Thoracic aorta (tissue), 2 donors: ENCODE results near the gene CSTF3. TPM values are rescaled to one million over a fixed set of nuclear protein-coding genes. Genes with fewer than 3 reads are reported as not detected.

Experiments
- ATAC-seq: fragments of 150-250 bp; one replicate; pipeline ENCODE4 v1.8.0; 2017; ENCODE audit warnings: low read depth; ENCODE audit not compliant: insufficient number of reproducible peaks, low FRiP score
- DNase-seq: peaks from one replicate; pipeline ENCODE4 v3.0.0-alpha.2; 2020; ENCODE audit warnings: low spot score
- H3K27ac ChIP-seq, 2 donors: fragments of 200-600 bp; sonication (generic); 1 replicate in 1 of 2; 2 replicates in 1 of 2; pipeline ENCODE4 v1.5.1; 2016; ENCODE audit warnings: mild to moderate bottlenecking in 2 of 2, moderate library complexity in 2 of 2
- H3K27me3 ChIP-seq: fragments of 200-600 bp; sonication (generic); replicated peaks from 2 replicates; pipeline ENCODE4 v1.6.0; 2016; ENCODE audit warnings: mild to moderate bottlenecking; ENCODE audit not compliant: insufficient read depth
- H3K36me3 ChIP-seq: fragments of 200-600 bp; sonication (generic); one replicate; pipeline ENCODE4 v1.5.1; 2016
- H3K4me1 ChIP-seq, 2 donors: fragments of 200-600 bp; sonication (generic); 1 replicate in 1 of 2; 2 replicates in 1 of 2; pipeline versions ENCODE4 v1.5.1 to v1.6.0; 2016; ENCODE audit warnings: low read depth in 2 of 2, mild to moderate bottlenecking in 1 of 2; ENCODE audit not compliant: control insufficient read depth in 1 of 2
- H3K4me3 ChIP-seq: fragments of 200-600 bp; sonication (generic); 2 replicates; pipeline ENCODE4 v1.5.1; 2016; ENCODE audit warnings: mild to moderate bottlenecking
- H3K9me3 ChIP-seq: fragments of 200-600 bp; sonication (generic); 2 replicates; pipeline ENCODE4 v1.5.1; 2016
- total RNA-seq, 2 donors: library from RNA; depleted of rRNA; stranded (reverse); fragments of >200 nt; gene quantifications; one replicate each; pipeline versions ENCODE4 v1.1.0 to v1.2.3, GENCODE V29; 2016
- TF ChIP-seq, protein P1 (sequence below): fragments of 200-600 bp; sonication (generic); IDR thresholded peaks from one replicate; pipeline ENCODE4 v1.5.1; 2019; ENCODE audit warnings: antibody characterized with exemption

Gene CSTF3
- total RNA-seq, 2 donors from 2014 or later: 11.1 to 29.3 TPM

DNA sequence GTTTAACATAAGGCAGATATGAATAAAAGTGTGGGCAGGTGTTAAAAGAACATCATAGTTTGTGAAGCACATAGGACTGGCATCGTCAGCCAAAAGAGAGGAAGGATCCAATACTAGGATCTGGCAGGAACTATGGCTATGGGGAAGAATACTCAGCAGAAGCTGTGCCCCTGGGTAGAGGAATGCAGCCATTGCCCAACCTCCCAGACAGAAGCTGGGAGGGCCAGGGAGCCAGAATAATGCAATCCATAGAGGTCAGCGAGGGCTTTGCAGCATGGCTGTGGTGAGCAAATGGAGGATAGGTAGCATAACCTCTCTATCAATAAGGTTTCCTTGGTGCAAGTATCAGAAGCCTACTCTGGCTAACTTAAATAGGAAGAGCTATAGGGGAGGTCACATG, 11.7 kb upstream of the CSTF3 start:
- DNase-seq (no peak), ATAC-seq (no peak)
- Histone ChIP-seq H3K4me1 (no peaks in the 10 kb centered on the region), H3K36me3 (no peaks in the 10 kb centered on the region), H3K27me3 (no peaks in the 10 kb centered on the region), H3K27ac (no peak overlapping the region), H3K9me3 (no peaks in the 10 kb centered on the region), H3K4me3 (no peak overlapping the region)
- TF ChIP-seq, protein P1, sequence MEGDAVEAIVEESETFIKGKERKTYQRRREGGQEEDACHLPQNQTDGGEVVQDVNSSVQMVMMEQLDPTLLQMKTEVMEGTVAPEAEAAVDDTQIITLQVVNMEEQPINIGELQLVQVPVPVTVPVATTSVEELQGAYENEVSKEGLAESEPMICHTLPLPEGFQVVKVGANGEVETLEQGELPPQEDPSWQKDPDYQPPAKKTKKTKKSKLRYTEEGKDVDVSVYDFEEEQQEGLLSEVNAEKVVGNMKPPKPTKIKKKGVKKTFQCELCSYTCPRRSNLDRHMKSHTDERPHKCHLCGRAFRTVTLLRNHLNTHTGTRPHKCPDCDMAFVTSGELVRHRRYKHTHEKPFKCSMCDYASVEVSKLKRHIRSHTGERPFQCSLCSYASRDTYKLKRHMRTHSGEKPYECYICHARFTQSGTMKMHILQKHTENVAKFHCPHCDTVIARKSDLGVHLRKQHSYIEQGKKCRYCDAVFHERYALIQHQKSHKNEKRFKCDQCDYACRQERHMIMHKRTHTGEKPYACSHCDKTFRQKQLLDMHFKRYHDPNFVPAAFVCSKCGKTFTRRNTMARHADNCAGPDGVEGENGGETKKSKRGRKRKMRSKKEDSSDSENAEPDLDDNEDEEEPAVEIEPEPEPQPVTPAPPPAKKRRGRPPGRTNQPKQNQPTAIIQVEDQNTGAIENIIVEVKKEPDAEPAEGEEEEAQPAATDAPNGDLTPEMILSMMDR: no peak

DNA sequence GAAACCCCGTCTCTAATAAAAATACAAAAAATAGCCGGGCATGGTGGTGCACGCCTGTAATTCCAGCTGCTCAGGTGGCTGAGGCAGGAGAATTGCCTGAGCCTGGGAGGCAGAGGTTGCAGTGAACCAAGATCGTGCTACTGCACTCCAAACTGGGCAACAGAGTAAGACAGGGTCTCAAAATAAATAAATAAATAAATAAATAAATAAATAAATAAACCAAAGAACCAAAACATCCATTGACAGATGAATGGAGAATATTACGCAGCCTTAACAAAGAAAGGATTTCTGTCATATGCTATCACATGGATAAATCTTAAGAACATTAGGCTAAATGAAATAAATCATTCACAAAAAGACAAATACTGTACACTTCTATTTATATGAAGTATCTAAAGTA, 11.1 kb upstream of the CSTF3 start:
- DNase-seq (no peak), ATAC-seq (no peak)
- TF ChIP-seq, protein P1: no peak
- Histone ChIP-seq H3K9me3 (no peaks in the 10 kb centered on the region), H3K27me3 (no peaks in the 10 kb centered on the region), H3K4me3 (no peak overlapping the region), H3K36me3 (no peaks in the 10 kb centered on the region), H3K4me1 (no peaks in the 10 kb centered on the region), H3K27ac (no peak overlapping the region)

DNA sequence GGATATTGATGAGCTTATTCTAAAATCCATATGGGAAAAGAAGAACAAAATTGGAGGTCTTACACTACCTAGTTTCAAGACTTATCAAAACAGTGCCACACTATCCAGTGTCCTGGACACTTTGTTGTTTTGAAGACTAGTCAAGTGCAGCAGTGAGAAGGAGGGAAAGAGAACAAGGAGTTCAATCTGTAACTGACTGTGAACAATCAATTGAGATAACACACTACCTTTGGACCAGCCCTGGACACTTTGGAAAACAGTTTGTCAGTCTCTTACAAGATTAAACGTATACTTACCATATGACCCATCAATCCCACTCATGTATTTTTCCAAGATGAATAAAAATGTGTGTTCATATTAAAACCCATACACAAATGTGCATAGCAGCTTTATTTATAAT, 10.0 kb upstream of the CSTF3 start:
- H3K4me3 ChIP-seq: no peak overlapping the region
- no peaks in the 10 kb centered on the region for H3K27me3 ChIP-seq
- TF ChIP-seq, protein P1: no peak
- ATAC-seq (no peak), DNase-seq (no peak)
- no peaks in the 10 kb centered on the region for H3K4me1 ChIP-seq
- no peaks in the 10 kb centered on the region for H3K36me3 ChIP-seq
- H3K9me3 ChIP-seq: no peaks in the 10 kb centered on the region
- H3K27ac ChIP-seq: no peak overlapping the region

DNA sequence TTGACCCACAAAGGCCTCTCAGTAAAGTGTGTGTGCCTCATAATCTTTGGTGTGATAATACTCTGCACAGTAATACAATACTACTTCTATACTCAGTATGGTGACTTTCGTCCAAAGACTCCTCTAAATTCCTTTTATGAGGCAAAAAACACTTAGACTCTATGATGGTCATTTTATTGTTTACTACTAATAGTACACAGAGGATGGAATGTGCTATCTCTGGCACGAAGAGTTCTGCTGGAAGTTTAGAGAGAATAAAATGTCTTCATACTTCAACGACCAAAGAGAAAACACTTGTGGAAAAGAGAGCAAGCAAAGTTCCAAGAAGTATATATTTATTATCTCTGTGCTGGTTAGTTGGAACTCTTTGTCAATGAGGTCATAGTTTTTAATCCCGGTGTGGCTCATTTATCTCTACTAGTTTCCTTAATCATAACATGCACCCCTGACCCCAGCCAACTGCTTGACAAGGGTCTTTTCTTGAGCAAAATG, 7.5 kb upstream of the CSTF3 start:
- no peak overlapping the region for H3K27ac ChIP-seq

DNA sequence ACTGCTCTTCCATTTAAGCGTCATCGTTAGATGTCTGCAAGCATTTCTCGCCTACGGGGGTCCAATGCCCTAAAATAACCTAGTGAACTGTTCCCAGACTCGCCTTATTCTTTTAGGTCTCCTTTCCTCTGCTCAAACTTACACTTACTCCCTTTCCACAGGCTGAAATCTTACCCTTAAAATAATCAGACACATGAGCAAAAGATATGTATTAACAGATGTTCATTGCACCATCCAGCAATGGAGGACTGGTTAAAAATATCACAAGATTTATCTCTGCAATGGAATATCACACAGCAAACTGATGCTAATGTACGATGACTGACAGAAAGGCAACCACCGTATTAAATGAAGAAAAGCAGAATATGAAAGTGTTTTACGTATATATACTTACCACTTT, 1.6 kb upstream of the CSTF3 start:
- DNase-seq: no peak

More for the DNA sequence above, 7.5 kb upstream of the CSTF3 start:
- Histone ChIP-seq H3K36me3 (no peaks in the 10 kb centered on the region), H3K27me3 (no peaks in the 10 kb centered on the region), H3K4me3 (no peak overlapping the region), H3K4me1 (no peaks in the 10 kb centered on the region), H3K9me3 (no peaks in the 10 kb centered on the region)
- TF ChIP-seq, protein P1: no peak
- ATAC-seq (no peak), DNase-seq (no peak)

More for the DNA sequence above, 1.6 kb upstream of the CSTF3 start:
- H3K36me3 ChIP-seq: no peaks in the 10 kb centered on the region
- no peak for ATAC-seq
- TF ChIP-seq, protein P1: no peak
- H3K27me3 ChIP-seq: no peaks in the 10 kb centered on the region
- H3K9me3 ChIP-seq: no peaks in the 10 kb centered on the region
- peaks cover 16 to 29% of the 10 kb centered on the region in 2 donors for H3K4me1 ChIP-seq
- H3K27ac ChIP-seq: no peak overlapping the region
- H3K4me3 ChIP-seq: no peak overlapping the region
